Measurements from ENCODE around the gene MYO5A. TPM values are rescaled to one million over a fixed set of nuclear protein-coding genes. Genes with fewer than 3 reads are reported as not detected.

The MYO5A gene
- 36.5 and 46.5 TPM in 2 replicates for total RNA-seq

DNA sequence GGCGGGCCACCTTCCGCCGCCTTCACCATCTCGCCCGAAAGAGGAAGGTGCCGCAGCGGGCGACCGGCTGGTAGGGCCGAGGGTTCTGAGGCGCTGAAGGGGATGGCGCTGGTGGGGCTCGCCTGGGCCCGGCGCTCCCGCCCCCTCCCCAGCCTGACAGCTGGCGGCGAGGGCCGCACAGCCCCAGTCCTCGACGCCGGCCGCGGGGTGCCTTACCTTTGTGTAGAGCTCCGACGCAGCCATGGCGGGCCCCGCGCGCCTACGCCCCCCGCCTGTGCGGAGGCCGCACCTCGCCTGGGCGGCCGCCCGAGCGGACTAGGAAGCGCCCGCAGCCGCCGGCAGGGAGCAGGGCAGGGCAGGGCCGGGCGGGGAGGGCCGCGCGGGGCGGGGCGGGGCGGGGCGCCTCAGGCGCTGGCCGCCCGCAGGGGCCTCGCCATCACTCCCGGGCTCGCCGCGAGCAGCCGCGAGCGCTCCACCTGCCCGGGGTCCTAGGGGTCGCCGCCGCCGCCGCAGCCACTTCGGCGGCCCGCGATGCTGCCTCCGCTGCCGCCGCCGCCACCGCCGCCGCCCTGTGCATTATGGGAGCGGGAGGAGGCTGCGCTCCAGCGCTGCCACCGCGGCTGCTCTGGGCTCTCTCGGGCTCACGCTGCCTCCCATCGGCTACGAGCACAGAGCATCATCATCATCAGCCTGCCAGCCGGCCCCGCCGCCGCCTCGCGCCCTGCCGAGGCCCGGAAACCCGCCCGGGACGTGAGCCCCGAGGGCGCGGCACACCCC lies at the start of gene MYO5A:
MYO5A (minus strand) TSS at position 317 of the 777 bp plus-strand sequence; CDS start at position 243, 74 bp downstream.

GRCh38 chr15:52568601-52569585 lies 40.2 kb upstream of the MYO5A start, which contains the start of gene ARPP19:
ARPP19 (minus strand) TSS chr15:52569030; CDS start chr15:52568892, 138 bp downstream.

DNA sequence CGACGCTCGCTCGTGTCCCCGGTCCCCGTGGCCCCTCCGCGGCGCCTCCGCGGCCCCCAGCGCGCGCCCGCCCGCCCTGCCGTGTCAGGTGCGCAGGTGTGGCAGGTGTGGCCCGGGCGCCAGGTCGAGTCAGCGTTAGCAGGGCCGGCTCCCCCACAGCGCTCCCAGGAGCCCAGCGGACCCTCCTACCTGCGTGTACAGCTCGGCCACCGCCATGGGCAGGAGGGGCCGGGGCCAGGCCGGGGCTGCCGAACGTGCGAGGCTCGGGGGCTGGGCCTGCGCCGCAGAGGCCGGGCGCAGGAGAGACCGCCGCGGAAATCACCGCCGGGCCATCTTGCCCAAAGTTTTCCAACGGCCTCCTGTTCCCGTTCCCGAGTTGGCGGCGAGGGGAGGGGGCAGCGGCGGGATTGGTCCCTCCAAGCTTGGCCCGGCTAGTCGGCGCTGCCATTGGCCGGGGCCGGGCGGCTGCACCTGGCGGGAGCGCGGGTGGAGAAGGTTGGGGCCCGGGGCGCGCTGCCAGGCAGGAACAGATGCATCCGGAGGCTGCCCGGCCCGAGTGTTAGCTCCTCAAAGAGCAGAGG lies 233.2 kb downstream of the MYO5A start, which contains the start of gene MYO5C:
MYO5C (minus strand) TSS at position 384 of the 581 bp plus-strand sequence; CDS start at position 216, 168 bp downstream.

Other genes with a start within 250 kb of the MYO5A start
- gene MYO5C, start 233.1 kb downstream of the MYO5A start, total RNA-seq: 0.31 and 0.46 TPM in 2 replicates
- 86.9 and 94.0 TPM in 2 replicates for gene ARPP19, start 40.1 kb upstream of the MYO5A start, total RNA-seq
- 3.2 and 4.9 TPM in 2 replicates for gene ATOSA, start 150.5 kb upstream of the MYO5A start, total RNA-seq

All from hair follicular keratinocyte (primary cell).